Parathyroid adenoma (tissue), 2 donors: Measurements from ENCODE around the gene LCN10.

Experiments used
- H2AFZ ChIP-seq: fragments of 300-600 bp; sonication (generic); one replicate; pipeline ENCODE4 v1.7.0; 2017; ENCODE audit warnings: antibody characterized with exemption, mild to moderate bottlenecking
- H3K27ac ChIP-seq: fragments of 300-600 bp; sonication (generic); one replicate; pipeline ENCODE4 v1.7.0; 2017
- H3K27me3 ChIP-seq: fragments of 300-600 bp; sonication (generic); one replicate; pipeline ENCODE4 v1.7.0; 2017; ENCODE audit warnings: low read length; ENCODE audit not compliant: control insufficient read depth, insufficient read depth
- H3K36me3 ChIP-seq: fragments of 300-600 bp; sonication (generic); one replicate; pipeline ENCODE4 v1.7.0; 2017; ENCODE audit warnings: low read length; ENCODE audit not compliant: control insufficient read depth, insufficient read depth
- H3K4me1 ChIP-seq: fragments of 300-600 bp; sonication (generic); one replicate; pipeline ENCODE4 v1.7.0; 2017; ENCODE audit warnings: control low read depth
- H3K4me2 ChIP-seq: fragments of 300-600 bp; sonication (generic); one replicate; pipeline ENCODE4 v1.7.0; 2017; ENCODE audit warnings: low read length
- H3K4me3 ChIP-seq: fragments of 300-600 bp; sonication (generic); one replicate; pipeline ENCODE4 v1.7.0; 2017; ENCODE audit warnings: low read depth, low read length
- H3K79me2 ChIP-seq: fragments of 300-600 bp; sonication (generic); one replicate; pipeline ENCODE4 v1.7.0; 2017; ENCODE audit warnings: control low read depth
- H3K9ac ChIP-seq: fragments of 300-600 bp; sonication (generic); one replicate; pipeline ENCODE4 v1.7.0; 2017; ENCODE audit warnings: mild to moderate bottlenecking
- H3K9me3 ChIP-seq: fragments of 300-600 bp; sonication (generic); one replicate; pipeline ENCODE4 v1.7.0; 2017; ENCODE audit warnings: low read length; ENCODE audit not compliant: control insufficient read depth
- CTCF ChIP-seq: fragments of 300-600 bp; sonication (generic); IDR thresholded peaks from one replicate; pipeline ENCODE4 v1.7.0; 2017; ENCODE audit warnings: antibody characterized with exemption, mild to moderate bottlenecking
- donor health status: primary hyperparathyroidism.

Gene LCN10

GRCh38 chr9:136775191-136775590, 32.5 kb upstream of the LCN10 start:
- Histone ChIP-seq H3K9me3 (no peaks in the 10 kb centered on the region), H3K4me3 (no peak overlapping the region), H3K9ac (no peak overlapping the region), H3K27ac (no peak overlapping the region), H3K79me2 (no peaks in the 10 kb centered on the region), H2AFZ (no peak overlapping the region), H3K27me3 (no peaks in the 10 kb centered on the region), H3K4me1 (no peaks in the 10 kb centered on the region), H3K36me3 (no peaks in the 10 kb centered on the region), H3K4me2 (no peak overlapping the region)
- no peak for TF ChIP-seq CTCF

- no peaks in the 10 kb centered on the region for H3K36me3 ChIP-seq
- H3K4me1 ChIP-seq: no peaks in the 10 kb centered on the region
- no peak overlapping the region for H3K9ac ChIP-seq
- H3K27me3 ChIP-seq: no peaks in the 10 kb centered on the region
- no peak overlapping the region for H3K27ac ChIP-seq
- no peak overlapping the region for H2AFZ ChIP-seq
- no peak for TF ChIP-seq CTCF
- H3K79me2 ChIP-seq: no peaks in the 10 kb centered on the region
- H3K4me3 ChIP-seq: no peak overlapping the region
- H3K9me3 ChIP-seq: no peaks in the 10 kb centered on the region
- no peak overlapping the region for H3K4me2 ChIP-seq
Observed at GRCh38 chr9:136774416-136775045, 31.8 kb upstream of the LCN10 start.

GRCh38 chr9:136773386-136774044, 30.8 kb upstream of the LCN10 start:
- Histone ChIP-seq H3K4me3 (no peak overlapping the region), H3K36me3 (no peaks in the 10 kb centered on the region), H3K79me2 (no peaks in the 10 kb centered on the region), H3K4me1 (no peaks in the 10 kb centered on the region), H3K27ac (no peak overlapping the region), H3K9me3 (no peaks in the 10 kb centered on the region), H3K4me2 (no peak overlapping the region), H3K9ac (no peak overlapping the region), H2AFZ (no peak overlapping the region), H3K27me3 (no peaks in the 10 kb centered on the region)
- TF ChIP-seq CTCF: no peak

GRCh38 chr9:136771907-136772415, 29.2 kb upstream of the LCN10 start:
- Histone ChIP-seq H3K4me1 (no peaks in the 10 kb centered on the region), H3K4me3 (no peak overlapping the region), H3K36me3 (no peaks in the 10 kb centered on the region), H3K79me2 (no peaks in the 10 kb centered on the region), H3K4me2 (no peak overlapping the region), H3K27me3 (no peaks in the 10 kb centered on the region), H3K9ac (no peak overlapping the region), H3K27ac (no peak overlapping the region), H2AFZ (no peak overlapping the region), H3K9me3 (no peaks in the 10 kb centered on the region)
- TF ChIP-seq CTCF: no peak
